TTC549 (cell line): ENCODE measurements around the gene CHD1.

Source experiments
- FAIRE-seq: peaks from 2 replicates; lab custom pipeline; 2012; peaks lifted over from hg19 to GRCh38; lab: Jason Lieb, UNC

CHD1 gene

GRCh38 chr5:98935206-98935605 is 6.4 kb upstream of the CHD1 start:
- FAIRE-seq = no peak

GRCh38 chr5:98934546-98934945 is 5.7 kb upstream of the CHD1 start:
- no peak for FAIRE-seq

- FAIRE-seq = no peak
Observed at GRCh38 chr5:98933445-98934072, 4.8 kb upstream of the CHD1 start.

- no peak for FAIRE-seq
Observed at GRCh38 chr5:98930972-98931762, 2.4 kb upstream of the CHD1 start.

GRCh38 chr5:98929710-98930298 is 997 bp upstream of the CHD1 start:
- peak; percentile 80 for FAIRE-seq

- FAIRE-seq = no peak
Observed at GRCh38 chr5:98927989-98928872, 576 bp downstream of the CHD1 start.

- no peak for FAIRE-seq
Observed at GRCh38 chr5:98927242-98927988, 1.4 kb downstream of the CHD1 start.

- FAIRE-seq = no peak
Observed at GRCh38 chr5:98923966-98924365, 4.8 kb downstream of the CHD1 start.

GRCh38 chr5:98921947-98922505 is 6.8 kb downstream of the CHD1 start:
- no peak for FAIRE-seq

GRCh38 chr5:98917433-98917832 is 11.4 kb downstream of the CHD1 start:
- FAIRE-seq = no peak

- no peak for FAIRE-seq
Observed at GRCh38 chr5:98916540-98916939, 12.3 kb downstream of the CHD1 start.

- FAIRE-seq = no peak
Observed at GRCh38 chr5:98913911-98914310, 14.9 kb downstream of the CHD1 start.

- no peak for FAIRE-seq
Observed at GRCh38 chr5:98911280-98912040, 17.3 kb downstream of the CHD1 start.

GRCh38 chr5:98909363-98909762 is 19.4 kb downstream of the CHD1 start:
- no peak for FAIRE-seq

GRCh38 chr5:98907951-98908350 is 20.9 kb downstream of the CHD1 start:
- no peak for FAIRE-seq

GRCh38 chr5:98906756-98907355 is 22.0 kb downstream of the CHD1 start:
- no peak for FAIRE-seq

- peak; percentile 91 for FAIRE-seq
Observed at GRCh38 chr5:98905857-98906688, 22.7 kb downstream of the CHD1 start.

- FAIRE-seq = no peak
Observed at GRCh38 chr5:98904780-98905179, 24.0 kb downstream of the CHD1 start.

- no peak for FAIRE-seq
Observed at GRCh38 chr5:98902733-98903132, 26.1 kb downstream of the CHD1 start.
